GM12864 (cell line): ENCODE data around the gene NSA2.
"Not testable (repeated sequence)": the region's sequence is repeated elsewhere in the genome, so short reads cannot be mapped to it uniquely, and the experiment has no call there.

Experiments
- DNase-seq: peaks from one replicate; pipeline ENCODE4 v3.0.0-alpha.2; 2011; ENCODE audit warnings: low read depth
- H3K4me3 ChIP-seq: 2 replicates; pipeline ENCODE4 v1.5.1; 2011; ENCODE audit warnings: mild to moderate bottlenecking, low read depth, low read length, control low read depth
- CTCF ChIP-seq: IDR thresholded peaks from 2 replicates; pipeline ENCODE4 v1.5.1; 2011; ENCODE audit warnings: low read depth, mild to moderate bottlenecking, moderate library complexity, low read length, control low read depth, inconsistent platforms; ENCODE audit errors: missing control alignments

The NSA2 gene

GRCh38 chr5:74766849-74767578 is at the start of gene NSA2, which contains the start of gene GFM2:
TSS of gene NSA2 (plus strand) at chr5:74767249. CDS start at chr5:74767361, 112 bp downstream.
TSS of gene GFM2 (minus strand) at chr5:74767117. CDS start at chr5:74763742, 3,375 bp downstream.
- DNase-seq = peak; percentile 87
- no peak for TF ChIP-seq CTCF
- peak within 1 kb of the TSS; percentile 82 for H3K4me3 ChIP-seq

- TF ChIP-seq CTCF = no peak
- no peak overlapping the region for H3K4me3 ChIP-seq
- no peak for DNase-seq
These were observed 49.5 kb upstream of the NSA2 start for GRCh38 chr5:74717596-74717995.

- no peak overlapping the region for H3K4me3 ChIP-seq
- DNase-seq = no peak
- TF ChIP-seq CTCF = no peak
These were observed 44.8 kb upstream of the NSA2 start for GRCh38 chr5:74722271-74722670.

GRCh38 chr5:74725331-74725730 is 41.7 kb upstream of the NSA2 start:
- TF ChIP-seq CTCF = no peak
- no peak for DNase-seq
- no peak overlapping the region for H3K4me3 ChIP-seq

GRCh38 chr5:74736759-74737158 is 30.3 kb upstream of the NSA2 start:
- H3K4me3 ChIP-seq = no peak overlapping the region
- no peak for TF ChIP-seq CTCF
- no peak for DNase-seq

- TF ChIP-seq CTCF = no peak
- no peak overlapping the region for H3K4me3 ChIP-seq
- DNase-seq = no peak
These were observed 28.6 kb upstream of the NSA2 start for GRCh38 chr5:74738406-74738805.

- not testable (repeated sequence) for DNase-seq, H3K4me3 ChIP-seq
These were observed 18.3 kb upstream of the NSA2 start for GRCh38 chr5:74748742-74749141.
